GM19328 (cell line): ENCODE measurements around the gene REEP2.
"Not testable (repeated sequence)": the region's sequence is repeated elsewhere in the genome, so short reads cannot be mapped to it uniquely, and the experiment has no call there.

Experiments used
- ATAC-seq: cut with Tn5 transposase; IDR thresholded peaks from one replicate; pipeline ENCODE4 v1.9.1; 2021; ENCODE audit warnings: mild to moderate bottlenecking, moderate library complexity; ENCODE audit not compliant: unreplicated experiment

Gene REEP2

GRCh38 chr5:138466125-138466899 is 27.5 kb downstream of the REEP2 start:
- no peak for ATAC-seq

DNA sequence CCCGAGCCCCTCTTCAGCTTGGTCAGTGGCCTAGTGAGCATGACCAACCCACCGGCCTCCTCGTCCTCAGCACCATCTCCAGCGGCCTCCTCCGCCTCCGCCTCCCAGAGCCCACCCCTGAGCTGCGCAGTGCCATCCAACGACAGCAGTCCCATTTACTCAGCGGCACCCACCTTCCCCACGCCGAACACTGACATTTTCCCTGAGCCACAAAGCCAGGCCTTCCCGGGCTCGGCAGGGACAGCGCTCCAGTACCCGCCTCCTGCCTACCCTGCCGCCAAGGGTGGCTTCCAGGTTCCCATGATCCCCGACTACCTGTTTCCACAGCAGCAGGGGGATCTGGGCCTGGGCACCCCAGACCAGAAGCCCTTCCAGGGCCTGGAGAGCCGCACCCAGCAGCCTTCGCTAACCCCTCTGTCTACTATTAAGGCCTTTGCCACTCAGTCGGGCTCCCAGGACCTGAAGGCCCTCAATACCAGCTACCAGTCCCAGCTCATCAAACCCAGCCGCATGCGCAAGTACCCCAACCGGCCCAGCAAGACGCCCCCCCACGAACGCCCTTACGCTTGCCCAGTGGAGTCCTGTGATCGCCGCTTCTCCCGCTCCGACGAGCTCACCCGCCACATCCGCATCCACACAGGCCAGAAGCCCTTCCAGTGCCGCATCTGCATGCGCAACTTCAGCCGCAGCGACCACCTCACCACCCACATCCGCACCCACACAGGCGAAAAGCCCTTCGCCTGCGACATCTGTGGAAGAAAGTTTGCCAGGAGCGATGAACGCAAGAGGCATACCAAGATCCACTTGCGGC is 28.2 kb downstream of the REEP2 start:
- no peak for ATAC-seq

- no peak for ATAC-seq
These were observed 28.9 kb downstream of the REEP2 start for GRCh38 chr5:138467711-138468132.

GRCh38 chr5:138468133-138468965 is 29.5 kb downstream of the REEP2 start:
- ATAC-seq = no peak

DNA sequence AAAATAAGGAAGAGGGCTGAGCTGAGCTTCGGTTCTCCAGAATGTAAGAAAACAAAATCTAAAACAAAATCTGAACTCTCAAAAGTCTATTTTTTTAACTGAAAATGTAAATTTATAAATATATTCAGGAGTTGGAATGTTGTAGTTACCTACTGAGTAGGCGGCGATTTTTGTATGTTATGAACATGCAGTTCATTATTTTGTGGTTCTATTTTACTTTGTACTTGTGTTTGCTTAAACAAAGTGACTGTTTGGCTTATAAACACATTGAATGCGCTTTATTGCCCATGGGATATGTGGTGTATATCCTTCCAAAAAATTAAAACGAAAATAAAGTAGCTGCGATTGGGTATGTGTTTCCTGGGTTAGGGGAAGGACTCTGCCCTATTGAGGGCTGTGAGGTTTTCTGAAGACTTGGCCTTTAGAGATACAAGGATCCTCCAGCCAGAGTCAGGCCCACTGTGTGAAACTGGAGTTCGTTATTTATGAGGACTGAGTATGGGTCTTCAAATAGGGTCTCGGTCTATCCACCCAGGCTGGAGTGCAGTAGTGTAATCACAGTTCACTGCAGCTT is 30.2 kb downstream of the REEP2 start:
- no peak for ATAC-seq

DNA sequence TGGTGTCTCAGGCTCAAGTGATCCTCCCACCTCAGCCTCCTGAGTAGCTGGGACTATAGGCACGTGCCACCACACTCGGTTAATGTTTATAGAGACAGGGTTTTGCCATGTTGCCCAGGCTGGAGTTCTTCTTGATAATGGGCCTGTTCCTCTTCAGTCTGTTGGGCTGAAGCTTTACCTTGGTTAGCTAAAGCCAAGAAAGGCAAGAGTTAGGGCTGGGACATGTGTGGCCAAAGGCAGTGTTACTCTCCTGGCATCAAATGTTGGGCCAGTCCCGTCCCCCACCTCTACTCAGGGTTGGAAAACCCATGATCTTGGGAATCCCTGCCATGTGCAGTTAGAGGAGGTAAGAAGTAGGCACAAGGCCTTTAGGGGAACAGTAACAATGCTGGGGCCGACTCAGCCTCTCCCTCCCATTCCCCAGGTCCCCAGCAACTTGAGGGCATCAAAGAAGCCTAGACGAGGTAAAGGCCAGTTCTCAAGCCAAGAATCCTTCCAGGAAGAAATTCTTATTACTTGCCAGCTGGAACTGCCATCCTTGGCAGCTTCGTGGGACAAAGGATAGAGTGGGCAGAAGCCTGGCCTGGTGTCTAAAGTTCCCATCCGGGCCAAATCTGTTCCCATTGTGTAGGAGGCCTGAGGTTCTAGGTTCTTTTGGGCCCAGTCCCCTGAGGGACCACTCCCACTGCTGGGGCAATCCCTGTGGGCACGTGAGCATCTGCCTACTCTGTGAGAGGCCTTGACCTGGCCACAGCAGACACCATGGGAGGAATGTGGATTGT is 30.9 kb downstream of the REEP2 start:
- ATAC-seq = no peak

- ATAC-seq = no peak
These were observed 31.6 kb downstream of the REEP2 start for GRCh38 chr5:138470322-138471051.

GRCh38 chr5:138471052-138471361 is 32.1 kb downstream of the REEP2 start:
- ATAC-seq = no peak

DNA sequence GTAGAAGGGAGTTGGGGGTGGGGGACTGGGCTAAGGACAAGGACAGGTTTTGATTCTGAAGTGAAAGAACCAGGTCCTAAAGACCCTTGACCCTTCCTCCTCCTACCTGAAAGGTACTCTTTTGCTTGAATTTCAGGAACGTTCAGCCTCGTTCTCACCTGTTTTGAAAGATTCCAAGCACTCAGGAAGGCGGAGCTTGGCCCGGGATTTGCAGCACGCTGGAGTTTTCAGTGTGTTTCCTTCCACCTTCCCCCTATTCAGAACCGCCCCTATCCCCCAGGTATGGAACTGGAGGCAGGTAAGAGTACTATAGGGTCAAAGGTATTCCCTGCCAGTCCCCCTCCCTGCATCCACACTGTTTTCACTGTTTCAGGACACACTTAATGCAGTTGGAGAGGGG is 33.5 kb downstream of the REEP2 start:
- ATAC-seq = no peak

DNA sequence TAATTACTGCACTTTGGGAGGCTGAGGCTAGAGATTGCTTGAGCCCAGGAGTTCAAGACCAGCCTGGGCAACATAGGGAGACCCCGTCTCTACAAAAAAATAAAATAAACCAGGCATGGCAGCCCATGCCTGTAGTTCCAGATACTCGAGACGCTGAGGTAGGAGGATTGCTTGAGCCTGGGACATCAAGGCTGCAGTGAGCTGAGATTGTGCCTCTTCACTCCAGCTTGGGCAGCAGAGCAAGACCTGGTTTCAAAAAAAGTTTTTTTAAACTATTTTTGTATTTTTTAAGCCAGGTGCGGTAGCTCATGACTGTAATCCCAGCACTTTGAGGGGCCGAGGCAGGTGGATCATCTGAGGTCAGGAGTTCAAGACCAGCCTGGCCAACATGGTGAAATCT is 34.3 kb downstream of the REEP2 start:
- not testable (repeated sequence) for ATAC-seq

DNA sequence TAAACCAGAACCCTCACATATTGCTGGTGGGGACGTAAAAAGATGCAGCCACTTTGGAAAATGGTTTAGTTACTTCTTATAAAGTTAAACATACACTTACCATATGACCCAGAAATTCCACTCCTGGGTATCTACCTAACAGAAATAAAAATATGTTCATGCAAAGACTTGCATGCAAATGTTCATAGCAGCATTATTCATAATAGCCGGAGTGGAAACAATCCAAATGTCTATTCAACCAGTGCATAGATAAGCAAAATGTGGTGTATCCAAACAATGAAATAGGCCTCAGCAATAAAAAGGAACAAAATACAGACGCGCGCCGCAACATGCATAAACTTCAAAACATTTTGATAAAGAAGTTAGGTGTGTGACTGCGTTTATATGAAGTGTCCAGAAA is 38.1 kb downstream of the REEP2 start:
- ATAC-seq = no peak

DNA sequence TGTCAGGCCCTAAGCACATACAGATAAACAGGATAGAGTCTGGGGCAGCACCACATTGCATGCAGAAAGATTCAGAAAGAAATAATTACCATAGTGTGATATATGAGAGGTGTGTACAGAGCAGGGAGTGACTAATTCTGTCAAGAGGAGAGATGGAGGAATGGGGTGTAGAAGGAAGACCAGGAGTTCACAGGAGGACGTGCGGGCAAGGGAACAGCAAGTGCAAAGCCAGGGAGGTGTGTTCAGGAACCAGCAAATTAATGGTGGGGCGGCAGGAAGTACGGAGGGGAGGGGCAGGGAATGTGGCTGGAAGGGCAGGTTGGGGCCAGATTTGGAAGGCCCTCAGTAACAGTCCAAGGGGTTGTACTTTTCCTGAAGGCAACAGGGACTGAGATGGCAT is 43.8 kb downstream of the REEP2 start:
- no peak for ATAC-seq

DNA sequence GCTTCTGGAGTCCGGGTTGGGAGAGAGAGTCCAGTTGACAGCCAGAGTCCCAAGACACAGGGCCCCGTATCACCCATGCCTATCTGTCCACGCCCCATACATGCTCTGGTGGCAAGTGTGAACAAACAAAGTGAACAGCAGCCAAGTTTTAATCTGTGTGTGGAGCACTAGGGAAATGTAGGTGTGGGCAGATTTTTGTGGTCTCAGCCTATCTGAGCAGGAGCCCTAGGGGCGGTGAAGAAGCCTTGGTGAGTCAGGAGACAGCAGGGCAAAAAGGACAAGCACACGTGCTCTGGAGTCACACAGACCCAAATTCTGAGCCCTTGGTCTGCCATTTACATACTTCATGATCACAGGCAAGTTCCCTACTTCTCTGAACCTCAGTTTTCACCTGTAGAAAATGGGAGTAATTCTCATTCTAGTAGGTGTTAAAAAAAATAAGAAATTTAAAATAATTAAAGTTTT is 49.7 kb downstream of the REEP2 start:
- no peak for ATAC-seq

DNA sequence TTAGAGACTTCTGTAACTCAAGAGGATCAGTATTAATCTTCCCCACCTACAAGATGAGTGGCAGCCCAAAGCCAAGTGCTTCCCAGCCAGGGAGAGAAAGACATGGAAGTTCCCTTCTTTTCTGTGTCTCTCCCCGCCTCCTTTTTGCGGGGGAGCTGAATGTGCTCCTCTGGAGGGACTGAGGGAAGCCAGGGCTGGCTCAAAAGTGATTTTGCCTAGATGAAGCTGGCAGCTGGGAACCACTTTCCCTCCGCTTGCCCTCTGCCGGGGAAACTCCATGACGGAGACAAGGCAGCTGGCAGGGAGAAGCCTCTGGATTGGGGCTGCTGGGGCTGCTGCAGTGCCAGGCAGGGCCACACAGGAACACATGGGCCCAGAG is 50.8 kb downstream of the REEP2 start:
- ATAC-seq = no peak

GRCh38 chr5:138490648-138491283 is 51.9 kb downstream of the REEP2 start:
- no peak for ATAC-seq

DNA sequence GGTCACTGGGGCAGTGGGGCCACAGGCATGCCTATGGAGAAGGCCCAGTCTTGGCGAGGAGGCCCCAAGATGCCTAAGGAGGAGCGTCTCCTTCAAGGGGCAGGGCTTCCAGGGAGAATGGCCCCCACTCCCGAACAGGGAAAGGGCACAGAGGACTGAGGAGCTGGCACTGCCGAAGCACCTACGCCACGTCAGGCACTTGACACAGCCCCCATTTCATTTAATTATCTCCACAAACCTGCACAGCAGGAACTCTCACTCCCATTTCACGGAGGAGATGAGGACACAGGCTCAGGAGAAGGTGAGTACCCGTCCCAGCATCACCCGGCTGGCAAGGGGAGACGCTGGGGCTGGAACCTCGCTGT is 52.4 kb downstream of the REEP2 start:
- no peak for ATAC-seq

- peak; percentile 98 for ATAC-seq
These were observed 53.1 kb downstream of the REEP2 start for GRCh38 chr5:138491669-138492559.

GRCh38 chr5:138492560-138493045 is 53.7 kb downstream of the REEP2 start:
- no peak for ATAC-seq
